Esophagus mucosa (tissue), 1 donor: ENCODE measurements around the gene PYGB. TPM values are rescaled to one million over a fixed set of nuclear protein-coding genes. Genes with fewer than 3 reads are reported as not detected.

Experiments used
- ATAC-seq: fragments of 200-7000 bp; cut with Tn5 transposase; one replicate; pipeline ENCODE4 v1.9.1; 2020
- total RNA-seq: library from RNA; stranded (reverse); gene quantifications from one replicate; pipeline ENCODE4 v1.2.4, GENCODE V29; 2023
- donor health status: DM: yes; HTN: yes; CAD: no.

PYGB gene
- total RNA-seq, 1 donor from 2014 or later: 63.1 TPM

GRCh38 chr20:25283221-25283951 is 35.5 kb downstream of the PYGB start:
- peak; percentile 7 for ATAC-seq

- no peak for ATAC-seq
Measured at GRCh38 chr20:25284131-25284601, 36.3 kb downstream of the PYGB start.

GRCh38 chr20:25285091-25285647 is 37.3 kb downstream of the PYGB start:
- no peak for ATAC-seq

- ATAC-seq: no peak
Measured at GRCh38 chr20:25285856-25286798, 38.2 kb downstream of the PYGB start.

- no peak for ATAC-seq
Measured at GRCh38 chr20:25286917-25287316, 39.0 kb downstream of the PYGB start.

GRCh38 chr20:25287631-25288290 is 39.9 kb downstream of the PYGB start:
- no peak for ATAC-seq

GRCh38 chr20:25288291-25289181 is 40.7 kb downstream of the PYGB start:
- no peak for ATAC-seq

GRCh38 chr20:25289886-25290597 is 42.2 kb downstream of the PYGB start:
- no peak for ATAC-seq

- no peak for ATAC-seq
Measured at GRCh38 chr20:25290646-25291431, 43.0 kb downstream of the PYGB start.

GRCh38 chr20:25291432-25292133 is 43.7 kb downstream of the PYGB start:
- no peak for ATAC-seq

- ATAC-seq: no peak
Measured at GRCh38 chr20:25292176-25292891, 44.4 kb downstream of the PYGB start.

GRCh38 chr20:25293507-25293906 is 45.6 kb downstream of the PYGB start:
- no peak for ATAC-seq

- no peak for ATAC-seq
Measured at GRCh38 chr20:25293910-25294458, 46.1 kb downstream of the PYGB start.

- no peak for ATAC-seq
Measured at GRCh38 chr20:25294459-25295385, 46.8 kb downstream of the PYGB start.

GRCh38 chr20:25295386-25296093 is 47.7 kb downstream of the PYGB start:
- ATAC-seq: peak; percentile 67
